ENCODE data around the gene MTA1. TPM values are rescaled to one million over a fixed set of nuclear protein-coding genes. Genes with fewer than 3 reads are reported as not detected.

Gene MTA1
- polyA plus RNA-seq, result 10 to 100 TPM; 44.7 to 61.1 (median 53.4) TPM

DNA sequence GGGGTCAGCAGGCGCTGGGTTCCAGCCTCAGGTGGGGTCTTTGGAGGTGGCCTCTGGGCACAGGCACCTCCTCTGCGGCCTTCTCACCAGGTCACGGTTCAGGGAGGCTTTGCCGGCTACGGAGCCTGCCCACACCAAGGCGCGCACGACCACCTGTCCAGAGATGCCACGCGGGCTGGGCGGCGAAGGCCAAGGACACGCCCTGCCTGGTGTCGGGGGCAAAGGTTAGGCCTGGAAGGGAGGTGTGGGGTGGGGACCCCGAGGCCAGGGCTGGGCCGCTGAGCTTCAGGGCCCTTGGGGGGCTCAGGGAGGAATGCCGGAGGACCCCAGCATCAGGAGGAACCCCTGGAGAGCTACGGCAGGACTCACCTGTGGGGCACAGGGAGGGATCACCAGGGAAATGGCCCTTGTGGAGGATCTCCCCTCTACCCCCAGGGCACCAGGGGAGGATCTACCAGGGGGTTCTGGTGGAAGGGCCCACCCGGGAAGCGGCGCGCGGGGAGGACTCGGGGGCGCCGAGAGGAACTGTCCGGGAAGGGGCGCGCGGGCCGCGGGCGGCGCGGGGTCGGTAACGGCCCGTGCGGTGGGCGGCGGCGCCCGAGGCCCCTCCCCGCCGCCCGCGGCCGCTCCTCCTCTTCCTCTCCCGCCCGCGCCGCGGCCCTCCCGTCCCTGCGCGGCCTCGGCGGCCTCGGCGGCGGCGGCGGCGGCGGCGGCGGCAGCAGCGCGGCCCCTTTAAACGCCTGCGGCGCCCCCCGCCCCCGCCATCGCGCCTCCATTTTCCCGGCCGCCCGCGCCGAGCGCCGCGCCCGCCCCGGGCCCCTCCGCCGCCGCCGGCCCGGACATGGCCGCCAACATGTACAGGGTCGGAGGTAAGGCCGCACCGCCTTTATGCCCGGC lies at the start of gene MTA1:
TSS of gene MTA1 (plus strand) at position 633 of the 897 bp plus-strand sequence. CDS start at position 842, 209 bp downstream.
- WGBS, 3 donors, result 4 to 9% (median 4%) methylated on average over 38 to 86 of the region's 96 CpGs
- H3K27ac ChIP-seq (ENCODE audit: low read depth, low read length), result no peak within 1 kb of the TSS

DNA sequence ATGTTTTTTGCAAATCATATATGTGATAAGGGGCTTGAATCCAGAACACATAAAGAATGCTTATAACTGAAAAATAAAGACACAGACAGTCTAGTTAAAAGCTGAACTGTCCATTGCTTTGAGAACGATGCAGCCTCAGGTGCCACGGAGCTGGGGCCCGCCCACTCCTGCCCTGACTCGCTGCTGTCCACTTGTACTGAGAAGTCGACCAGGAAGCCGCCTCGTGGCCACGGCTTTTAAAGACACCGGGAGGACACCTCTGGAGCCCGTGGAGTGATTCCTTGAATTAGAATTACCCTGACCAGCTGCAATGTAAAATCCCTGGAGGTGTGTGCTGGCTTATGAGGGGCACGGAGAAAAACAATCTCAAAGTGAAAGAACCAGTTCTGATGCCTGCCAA lies 45.2 kb upstream of the MTA1 start:
- 84 to 87% (median 87%) methylated on average over 11 of the region's 11 CpGs for WGBS, 3 donors
- no peak overlapping the region for H3K27ac ChIP-seq (ENCODE audit: low read depth, low read length)

DNA sequence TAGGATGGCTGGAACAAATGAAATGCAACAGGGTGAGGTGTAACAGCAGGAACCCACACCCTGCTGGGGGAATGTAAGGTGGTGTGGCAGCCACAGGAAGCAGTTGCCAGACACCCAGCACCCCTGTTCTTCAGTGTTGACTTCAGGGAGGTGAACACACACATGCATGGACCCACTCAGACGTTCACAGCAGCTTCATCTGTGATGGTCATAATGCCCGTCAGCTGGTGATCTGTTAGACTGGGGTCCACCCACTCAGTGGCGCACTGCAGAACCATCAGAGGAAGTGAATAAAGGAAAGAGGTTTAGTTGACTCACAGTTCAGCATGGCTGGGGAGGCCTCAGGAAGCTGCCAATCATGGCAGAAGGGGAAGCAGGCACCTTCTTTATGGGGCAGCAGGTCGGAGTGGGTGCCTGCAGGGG lies 44.0 kb upstream of the MTA1 start:
- H3K27ac ChIP-seq (ENCODE audit: low read depth, low read length), result no peak overlapping the region
- WGBS, 3 donors, result 46 to 79% (median 50%) methylated on average over 4 of the region's 4 CpGs

GRCh38 chr14:105376521-105377440 lies 42.8 kb upstream of the MTA1 start:
- 84 to 87% (median 85%) methylated on average over 34 of the region's 34 CpGs for WGBS, 3 donors
- H3K27ac ChIP-seq (ENCODE audit: low read depth, low read length), result no peak overlapping the region

- H3K27ac ChIP-seq (ENCODE audit: low read depth, low read length), result no peak overlapping the region
- WGBS, 3 donors, result 91% methylated on average over 23 of the region's 23 CpGs
Measured at GRCh38 chr14:105377555-105378182, 42.0 kb upstream of the MTA1 start.

- WGBS, 3 donors, result 70 to 86% (median 83%) methylated on average over 11 of the region's 11 CpGs
- no peak overlapping the region for H3K27ac ChIP-seq (ENCODE audit: low read depth, low read length)
Measured at GRCh38 chr14:105378199-105378598, 41.4 kb upstream of the MTA1 start.

GRCh38 chr14:105378873-105379685 lies 40.5 kb upstream of the MTA1 start:
- no peak overlapping the region for H3K27ac ChIP-seq (ENCODE audit: low read depth, low read length)
- WGBS, 3 donors, result 91 to 96% (median 95%) methylated on average over 17 of the region's 17 CpGs

GRCh38 chr14:105379946-105380345 lies 39.7 kb upstream of the MTA1 start:
- no peak overlapping the region for H3K27ac ChIP-seq (ENCODE audit: low read depth, low read length)
- WGBS, 3 donors, result 96 to 97% (median 97%) methylated on average over 14 of the region's 14 CpGs

DNA sequence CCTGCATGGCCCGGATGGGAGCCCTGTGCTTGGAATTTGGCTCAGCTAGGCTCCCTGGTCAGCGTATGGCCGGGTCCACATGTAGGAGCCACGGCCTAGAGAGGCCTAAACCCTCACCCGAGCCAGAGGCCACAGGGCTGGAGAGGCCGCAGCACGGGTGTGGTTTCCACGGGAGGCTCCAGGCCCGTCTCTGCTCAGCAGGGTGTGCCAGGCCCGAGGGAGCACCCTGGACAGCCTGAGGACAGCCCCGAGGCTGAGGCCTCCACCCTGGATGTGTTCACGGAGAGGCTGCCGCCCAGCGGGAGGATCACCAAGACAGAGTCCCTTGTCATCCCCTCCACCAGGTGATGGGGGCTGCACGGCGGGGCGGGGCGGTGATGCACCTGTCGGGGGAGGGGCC lies 38.9 kb upstream of the MTA1 start:
- 79 to 91% (median 82%) methylated on average over 19 of the region's 19 CpGs for WGBS, 3 donors
- no peak overlapping the region for H3K27ac ChIP-seq (ENCODE audit: low read depth, low read length)

DNA sequence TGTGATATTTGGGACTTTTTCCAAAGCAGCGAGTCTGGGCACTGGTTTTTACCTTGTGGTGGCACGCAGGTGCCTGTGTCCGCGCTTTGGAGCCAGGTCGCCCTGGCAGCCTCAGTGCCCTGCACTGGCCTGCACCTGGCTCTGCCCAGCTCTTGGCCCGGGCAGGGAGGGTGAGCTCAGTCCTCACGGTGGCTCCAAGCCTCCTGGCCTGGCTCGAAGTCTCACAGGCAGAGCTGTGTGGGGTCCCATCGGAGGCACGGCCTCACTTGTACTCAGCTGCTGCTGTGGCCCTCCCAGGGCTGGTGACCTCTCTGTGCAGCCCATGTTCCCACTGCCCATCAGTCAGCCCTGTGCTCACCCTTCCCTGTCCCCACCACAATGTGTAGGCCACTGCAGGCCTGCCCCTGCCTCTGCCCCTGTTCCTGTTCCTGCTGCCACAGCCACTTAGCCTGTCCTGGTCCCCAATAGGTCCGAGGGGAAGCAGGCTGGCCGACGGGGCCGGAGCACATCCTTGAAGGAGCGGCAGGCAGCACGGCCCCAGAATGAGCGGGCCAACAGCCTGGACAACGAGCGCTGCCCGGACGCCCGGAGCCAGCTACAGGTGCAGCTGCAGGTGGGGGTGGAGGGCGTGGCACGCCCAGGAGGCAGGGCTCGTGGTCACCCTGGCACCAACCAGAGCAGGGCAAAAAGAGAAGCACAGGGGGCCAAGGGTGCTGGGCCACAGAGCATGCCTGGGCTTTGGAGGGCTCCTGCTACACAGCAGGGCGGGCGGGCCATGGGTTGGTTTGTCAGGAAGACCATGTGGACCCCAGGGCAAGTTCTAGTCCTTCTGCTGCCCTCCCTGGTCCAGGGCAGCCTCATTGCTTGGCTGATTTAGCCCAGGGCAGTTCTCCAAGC lies 37.9 kb upstream of the MTA1 start:
- 92% methylated on average over 26 to 27 of the region's 27 CpGs for WGBS, 3 donors
- H3K27ac ChIP-seq (ENCODE audit: low read depth, low read length), result no peak overlapping the region

DNA sequence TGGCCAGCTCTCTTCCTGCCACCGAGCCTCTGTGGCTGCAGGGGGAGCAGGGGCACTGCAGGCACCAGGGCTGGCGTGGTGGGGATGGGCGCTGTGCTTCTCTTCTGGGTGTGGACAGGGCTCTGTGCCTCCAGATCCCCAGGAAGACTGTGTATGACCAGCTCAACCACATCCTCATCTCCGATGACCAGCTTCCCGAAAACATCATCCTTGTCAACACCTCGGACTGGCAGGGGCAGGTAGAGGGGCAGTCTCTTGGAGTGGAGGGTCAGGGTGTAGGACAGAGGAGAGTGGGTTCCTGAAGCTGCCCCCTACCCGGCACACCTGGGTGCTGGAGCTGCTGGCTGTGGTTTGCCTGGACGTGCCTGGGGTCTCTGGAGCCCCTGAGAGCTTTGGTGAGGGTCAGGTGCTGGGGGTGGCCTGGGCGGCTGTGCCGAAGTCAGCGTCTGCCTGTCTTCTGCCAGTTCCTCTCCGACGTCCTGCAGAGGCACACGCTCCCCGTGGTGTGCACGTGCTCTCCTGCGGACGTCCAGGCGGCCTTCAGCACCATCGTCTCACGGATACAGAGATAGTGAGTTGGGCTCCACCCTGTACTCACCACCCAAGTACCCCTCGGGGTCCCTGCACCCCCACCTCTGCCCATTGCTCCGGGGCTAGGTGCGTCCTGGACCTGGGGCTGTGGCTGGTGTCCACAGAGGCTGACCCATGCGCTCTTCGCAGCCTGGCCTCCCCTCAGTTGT lies 37.1 kb upstream of the MTA1 start:
- 93 to 95% (median 94%) methylated on average over 25 to 26 of the region's 26 CpGs for WGBS, 3 donors
- H3K27ac ChIP-seq (ENCODE audit: low read depth, low read length), result no peak overlapping the region

GRCh38 chr14:105383083-105383730 lies 36.4 kb upstream of the MTA1 start:
- WGBS, 3 donors, result 95 to 97% (median 96%) methylated on average over 32 of the region's 32 CpGs
- no peak overlapping the region for H3K27ac ChIP-seq (ENCODE audit: low read depth, low read length)

GRCh38 chr14:105384041-105384557 lies 35.5 kb upstream of the MTA1 start:
- H3K27ac ChIP-seq (ENCODE audit: low read depth, low read length), result no peak overlapping the region
- WGBS, 3 donors, result 94 to 95% (median 94%) methylated on average over 23 of the region's 23 CpGs

DNA sequence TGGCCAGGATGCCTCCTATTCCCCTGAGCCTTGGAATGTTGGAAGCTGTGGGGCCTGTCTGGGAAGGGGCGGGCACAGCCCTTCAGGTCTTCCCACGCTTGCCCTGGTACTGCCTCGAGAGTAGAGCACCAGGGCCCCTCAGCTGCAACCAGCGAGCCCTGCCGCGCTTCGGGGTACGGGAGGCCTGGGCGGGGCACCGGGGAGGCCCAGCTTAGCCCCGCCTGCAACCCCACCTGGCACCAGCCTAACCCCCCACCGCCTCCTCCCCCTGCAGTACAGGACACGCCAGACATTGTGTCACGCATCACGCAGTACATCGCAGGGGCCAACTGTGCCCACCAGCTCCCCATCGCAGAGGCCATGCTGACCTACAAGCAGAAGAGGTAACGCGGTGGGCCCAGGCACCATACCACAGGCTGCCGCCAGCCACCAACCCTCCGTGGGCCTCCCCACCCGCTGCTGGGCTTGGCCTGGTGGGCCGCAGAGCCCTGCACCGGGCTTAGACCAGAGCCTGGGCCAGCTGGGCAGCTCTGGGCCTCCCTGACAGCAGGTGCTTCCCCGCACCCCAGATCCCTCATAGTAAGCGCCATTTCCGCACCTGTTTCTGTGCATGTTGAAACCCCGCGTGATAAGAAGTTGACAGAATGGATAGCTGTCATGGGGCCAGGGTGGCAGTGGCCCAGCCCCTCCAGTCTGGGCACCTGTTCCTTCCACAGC lies 34.9 kb upstream of the MTA1 start:
- WGBS, 3 donors, result 93 to 97% (median 96%) methylated on average over 28 to 29 of the region's 29 CpGs

DNA sequence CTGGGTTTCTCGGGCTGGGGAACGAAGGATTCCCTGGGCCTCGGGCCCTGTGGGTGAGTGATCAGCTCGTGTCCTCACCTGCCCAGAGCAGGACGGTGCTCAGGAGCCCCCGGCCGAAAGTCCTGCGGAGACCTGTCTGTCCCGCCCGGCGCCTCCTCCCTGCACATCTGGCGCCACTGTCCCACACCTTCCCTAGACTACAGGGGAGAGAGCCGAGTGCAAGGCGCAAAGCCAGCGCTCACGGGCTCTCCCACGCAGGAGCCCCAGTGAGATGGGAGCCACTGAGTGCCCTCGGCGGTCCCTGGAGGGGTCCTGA lies 34.3 kb upstream of the MTA1 start:
- WGBS, 3 donors, result 93 to 96% (median 95%) methylated on average over 17 to 19 of the region's 19 CpGs
- no peak overlapping the region for H3K27ac ChIP-seq (ENCODE audit: low read depth, low read length)

More for the DNA sequence above, 34.9 kb upstream of the MTA1 start:
- H3K27ac ChIP-seq (ENCODE audit: low read depth, low read length), result no peak overlapping the region
